ES-I3 (cell line): ENCODE results near the gene STK32A.

Experiments used
- H3K36me3 ChIP-seq: 2 replicates; pipeline ENCODE4 v1.6.1; 2013; ENCODE audit warnings: mild to moderate bottlenecking, low read length, control low read depth, moderate library complexity; ENCODE audit not compliant: insufficient read depth
- H3K4me1 ChIP-seq: 2 replicates; pipeline ENCODE4 v1.6.1; 2013; ENCODE audit warnings: mild to moderate bottlenecking, control low read depth, low read length; ENCODE audit not compliant: insufficient read depth
- H3K9ac ChIP-seq: 2 replicates; pipeline ENCODE4 v1.6.1; 2013; ENCODE audit warnings: low read depth, mild to moderate bottlenecking, low read length, moderate library complexity
- H3K9me3 ChIP-seq: 2 replicates; pipeline ENCODE4 v1.6.1; 2013; ENCODE audit warnings: mild to moderate bottlenecking, low read length, moderate library complexity; ENCODE audit not compliant: control insufficient read depth, insufficient read depth

The STK32A gene

GRCh38 chr5:147426640-147427327 lies 192.0 kb downstream of the STK32A start:
- H3K36me3 ChIP-seq = peaks cover 8% of the 10 kb centered on the region; the same call in 1 of the 2 replicates

GRCh38 chr5:147427521-147428401 lies 192.9 kb downstream of the STK32A start:
- H3K36me3 ChIP-seq = peaks cover 8% of the 10 kb centered on the region; the same call in 1 of the 2 replicates
- no peak overlapping the region for H3K9ac ChIP-seq
- H3K9me3 ChIP-seq = no peaks in the 10 kb centered on the region
- peaks cover 6% of the 10 kb centered on the region; the same call in 1 of the 2 replicates for H3K4me1 ChIP-seq

More at GRCh38 chr5:147426640-147427327, 192.0 kb downstream of the STK32A start:
- H3K9ac ChIP-seq = no peak overlapping the region; the same call in 1 of the 2 replicates
- peaks cover 4% of the 10 kb centered on the region; the same call in 1 of the 2 replicates for H3K4me1 ChIP-seq
- no peaks in the 10 kb centered on the region for H3K9me3 ChIP-seq

GRCh38 chr5:147430628-147431027 lies 195.8 kb downstream of the STK32A start:
- no peaks in the 10 kb centered on the region for H3K9me3 ChIP-seq
- H3K4me1 ChIP-seq = peaks cover 6% of the 10 kb centered on the region; the same call in 1 of the 2 replicates
- peaks cover 3% of the 10 kb centered on the region; the same call in 1 of the 2 replicates for H3K36me3 ChIP-seq
- H3K9ac ChIP-seq = no peak overlapping the region

GRCh38 chr5:147431586-147431985 lies 196.8 kb downstream of the STK32A start:
- H3K36me3 ChIP-seq = peaks cover 3% of the 10 kb centered on the region; the same call in 1 of the 2 replicates

GRCh38 chr5:147432323-147432722 lies 197.5 kb downstream of the STK32A start:
- H3K9me3 ChIP-seq = no peaks in the 10 kb centered on the region
- H3K9ac ChIP-seq = no peak overlapping the region
- peaks cover 3% of the 10 kb centered on the region; the same call in 1 of the 2 replicates for H3K36me3 ChIP-seq
- peaks cover 6% of the 10 kb centered on the region for H3K4me1 ChIP-seq

More at GRCh38 chr5:147431586-147431985, 196.8 kb downstream of the STK32A start:
- H3K9ac ChIP-seq = no peak overlapping the region
- peaks cover 6% of the 10 kb centered on the region for H3K4me1 ChIP-seq
- no peaks in the 10 kb centered on the region for H3K9me3 ChIP-seq

GRCh38 chr5:147434049-147434448 lies 199.2 kb downstream of the STK32A start:
- no peaks in the 10 kb centered on the region for H3K9me3 ChIP-seq
- peaks cover 3% of the 10 kb centered on the region; the same call in 1 of the 2 replicates for H3K36me3 ChIP-seq
- H3K4me1 ChIP-seq = peaks cover 6% of the 10 kb centered on the region
- H3K9ac ChIP-seq = no peak overlapping the region

- Histone ChIP-seq H3K4me1 (peaks cover 8% of the 10 kb centered on the region; the same call in 1 of the 2 replicates), H3K36me3 (peaks cover 3% of the 10 kb centered on the region; the same call in 1 of the 2 replicates), H3K9me3 (no peaks in the 10 kb centered on the region), H3K9ac (no peak overlapping the region)
Observed at GRCh38 chr5:147436596-147436995, 201.8 kb downstream of the STK32A start.

GRCh38 chr5:147437161-147437596 lies 202.4 kb downstream of the STK32A start:
- H3K4me1 ChIP-seq = peaks cover 11% of the 10 kb centered on the region; the same call in 1 of the 2 replicates
- no peak overlapping the region for H3K9ac ChIP-seq
- peaks cover 3% of the 10 kb centered on the region; the same call in 1 of the 2 replicates for H3K36me3 ChIP-seq
- no peaks in the 10 kb centered on the region for H3K9me3 ChIP-seq
